Parathyroid adenoma (tissue), 2 donors: ENCODE results near the gene RASEF.

Experiments used
- H2AFZ ChIP-seq: fragments of 300-600 bp; sonication (generic); one replicate; pipeline ENCODE4 v1.7.0; 2017; ENCODE audit warnings: antibody characterized with exemption, mild to moderate bottlenecking
- H3K27ac ChIP-seq: fragments of 300-600 bp; sonication (generic); one replicate; pipeline ENCODE4 v1.7.0; 2017
- H3K27me3 ChIP-seq: fragments of 300-600 bp; sonication (generic); one replicate; pipeline ENCODE4 v1.7.0; 2017; ENCODE audit warnings: low read length; ENCODE audit not compliant: control insufficient read depth, insufficient read depth
- H3K36me3 ChIP-seq: fragments of 300-600 bp; sonication (generic); one replicate; pipeline ENCODE4 v1.7.0; 2017; ENCODE audit warnings: low read length; ENCODE audit not compliant: control insufficient read depth, insufficient read depth
- H3K4me1 ChIP-seq: fragments of 300-600 bp; sonication (generic); one replicate; pipeline ENCODE4 v1.7.0; 2017; ENCODE audit warnings: control low read depth
- H3K4me2 ChIP-seq: fragments of 300-600 bp; sonication (generic); one replicate; pipeline ENCODE4 v1.7.0; 2017; ENCODE audit warnings: low read length
- H3K4me3 ChIP-seq: fragments of 300-600 bp; sonication (generic); one replicate; pipeline ENCODE4 v1.7.0; 2017; ENCODE audit warnings: low read depth, low read length
- H3K79me2 ChIP-seq: fragments of 300-600 bp; sonication (generic); one replicate; pipeline ENCODE4 v1.7.0; 2017; ENCODE audit warnings: control low read depth
- H3K9ac ChIP-seq: fragments of 300-600 bp; sonication (generic); one replicate; pipeline ENCODE4 v1.7.0; 2017; ENCODE audit warnings: mild to moderate bottlenecking
- H3K9me3 ChIP-seq: fragments of 300-600 bp; sonication (generic); one replicate; pipeline ENCODE4 v1.7.0; 2017; ENCODE audit warnings: low read length; ENCODE audit not compliant: control insufficient read depth
- TF ChIP-seq, protein P1 (sequence below): fragments of 300-600 bp; sonication (generic); IDR thresholded peaks from one replicate; pipeline ENCODE4 v1.7.0; 2017; ENCODE audit warnings: antibody characterized with exemption, mild to moderate bottlenecking
- donor health status: primary hyperparathyroidism.

The RASEF gene

GRCh38 chr9:82989929-82990328 lies 73.0 kb downstream of the RASEF start:
- Histone ChIP-seq H3K27me3 (no peaks in the 10 kb centered on the region), H3K4me3 (no peak overlapping the region), H3K9ac (no peak overlapping the region), H3K27ac (no peak overlapping the region), H3K36me3 (no peaks in the 10 kb centered on the region), H3K9me3 (no peaks in the 10 kb centered on the region), H3K79me2 (no peaks in the 10 kb centered on the region), H3K4me2 (no peak overlapping the region), H3K4me1 (no peaks in the 10 kb centered on the region), H2AFZ (no peak overlapping the region)
- TF ChIP-seq, protein P1, sequence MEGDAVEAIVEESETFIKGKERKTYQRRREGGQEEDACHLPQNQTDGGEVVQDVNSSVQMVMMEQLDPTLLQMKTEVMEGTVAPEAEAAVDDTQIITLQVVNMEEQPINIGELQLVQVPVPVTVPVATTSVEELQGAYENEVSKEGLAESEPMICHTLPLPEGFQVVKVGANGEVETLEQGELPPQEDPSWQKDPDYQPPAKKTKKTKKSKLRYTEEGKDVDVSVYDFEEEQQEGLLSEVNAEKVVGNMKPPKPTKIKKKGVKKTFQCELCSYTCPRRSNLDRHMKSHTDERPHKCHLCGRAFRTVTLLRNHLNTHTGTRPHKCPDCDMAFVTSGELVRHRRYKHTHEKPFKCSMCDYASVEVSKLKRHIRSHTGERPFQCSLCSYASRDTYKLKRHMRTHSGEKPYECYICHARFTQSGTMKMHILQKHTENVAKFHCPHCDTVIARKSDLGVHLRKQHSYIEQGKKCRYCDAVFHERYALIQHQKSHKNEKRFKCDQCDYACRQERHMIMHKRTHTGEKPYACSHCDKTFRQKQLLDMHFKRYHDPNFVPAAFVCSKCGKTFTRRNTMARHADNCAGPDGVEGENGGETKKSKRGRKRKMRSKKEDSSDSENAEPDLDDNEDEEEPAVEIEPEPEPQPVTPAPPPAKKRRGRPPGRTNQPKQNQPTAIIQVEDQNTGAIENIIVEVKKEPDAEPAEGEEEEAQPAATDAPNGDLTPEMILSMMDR, result no peak

- no peaks in the 10 kb centered on the region for H3K27me3 ChIP-seq
- no peak overlapping the region for H3K4me3 ChIP-seq
- no peaks in the 10 kb centered on the region for H3K36me3 ChIP-seq
- no peak overlapping the region for H3K9ac ChIP-seq
- no peaks in the 10 kb centered on the region for H3K4me1 ChIP-seq
- H2AFZ ChIP-seq, result no peak overlapping the region
- no peaks in the 10 kb centered on the region for H3K9me3 ChIP-seq
- no peak overlapping the region for H3K4me2 ChIP-seq
- no peak overlapping the region for H3K27ac ChIP-seq
- no peaks in the 10 kb centered on the region for H3K79me2 ChIP-seq
- TF ChIP-seq, protein P1, result no peak
These were observed 74.5 kb downstream of the RASEF start for GRCh38 chr9:82988488-82988887.

DNA sequence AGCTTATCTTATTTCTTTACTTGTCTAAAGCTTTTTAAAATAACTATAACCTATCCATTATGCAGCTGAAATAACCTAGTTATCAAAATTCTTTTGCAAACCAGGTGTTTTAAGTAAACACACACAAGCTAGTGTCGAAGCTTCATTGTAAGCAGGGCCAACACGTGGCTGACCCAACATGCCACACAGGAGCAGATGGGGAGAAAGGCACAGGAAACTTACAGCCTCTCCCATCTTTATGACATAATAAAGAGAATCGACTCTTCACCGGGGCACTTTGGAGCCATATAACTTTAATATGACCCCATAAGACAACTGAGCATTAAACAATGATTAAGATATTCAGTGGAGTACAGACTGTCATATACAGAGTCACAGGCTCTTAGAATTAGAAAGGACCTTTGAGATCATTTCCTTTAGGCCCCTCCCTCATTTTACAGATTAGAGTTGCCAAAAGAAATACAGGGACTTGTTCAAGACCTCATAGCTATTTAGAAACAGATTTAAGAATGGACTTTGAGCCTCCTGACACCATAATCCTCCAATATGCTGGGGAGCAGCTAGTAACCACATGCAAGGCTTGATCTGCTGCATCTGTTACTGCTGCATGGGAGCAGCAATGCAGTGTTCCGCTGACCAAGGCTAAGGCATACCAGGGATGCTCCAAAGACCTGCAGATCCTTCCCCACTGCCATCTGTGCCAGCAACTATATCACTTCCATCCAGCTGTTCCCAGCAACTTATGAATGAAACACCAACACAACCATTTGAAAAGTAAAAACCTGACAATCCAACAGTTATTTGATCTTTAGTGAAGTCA lies 75.4 kb downstream of the RASEF start:
- no peak overlapping the region for H3K4me2 ChIP-seq
- H3K27me3 ChIP-seq, result no peaks in the 10 kb centered on the region
- no peaks in the 10 kb centered on the region for H3K36me3 ChIP-seq
- H3K9ac ChIP-seq, result no peak overlapping the region
- H3K9me3 ChIP-seq, result no peaks in the 10 kb centered on the region
- H2AFZ ChIP-seq, result no peak overlapping the region
- TF ChIP-seq, protein P1, result no peak
- H3K4me3 ChIP-seq, result no peak overlapping the region
- no peaks in the 10 kb centered on the region for H3K4me1 ChIP-seq
- no peak overlapping the region for H3K27ac ChIP-seq
- H3K79me2 ChIP-seq, result no peaks in the 10 kb centered on the region

DNA sequence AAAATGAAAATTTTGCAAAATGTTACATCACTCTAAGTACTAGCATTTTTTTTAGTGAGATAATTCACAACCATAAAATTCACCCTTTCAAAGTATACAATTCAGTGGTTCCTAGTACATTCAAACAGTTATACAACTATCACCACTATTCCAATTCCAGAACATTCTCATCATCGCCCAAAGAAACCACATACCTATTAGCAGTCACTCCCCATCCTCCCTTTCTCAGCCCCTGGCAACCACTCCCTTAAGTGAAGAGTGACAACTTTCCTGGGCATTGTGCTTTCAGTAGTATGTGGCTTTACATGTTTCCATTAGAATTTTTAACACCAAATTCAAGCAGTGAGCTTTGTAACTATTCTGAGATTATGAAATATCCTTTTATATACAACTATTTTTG lies 81.4 kb downstream of the RASEF start:
- no peak overlapping the region for H2AFZ ChIP-seq
- no peaks in the 10 kb centered on the region for H3K4me1 ChIP-seq
- no peak overlapping the region for H3K4me2 ChIP-seq
- no peaks in the 10 kb centered on the region for H3K79me2 ChIP-seq
- no peaks in the 10 kb centered on the region for H3K9me3 ChIP-seq
- H3K27ac ChIP-seq, result no peak overlapping the region
- no peak overlapping the region for H3K9ac ChIP-seq
- TF ChIP-seq, protein P1, result no peak
- no peaks in the 10 kb centered on the region for H3K36me3 ChIP-seq
- no peaks in the 10 kb centered on the region for H3K27me3 ChIP-seq
- no peak overlapping the region for H3K4me3 ChIP-seq

DNA sequence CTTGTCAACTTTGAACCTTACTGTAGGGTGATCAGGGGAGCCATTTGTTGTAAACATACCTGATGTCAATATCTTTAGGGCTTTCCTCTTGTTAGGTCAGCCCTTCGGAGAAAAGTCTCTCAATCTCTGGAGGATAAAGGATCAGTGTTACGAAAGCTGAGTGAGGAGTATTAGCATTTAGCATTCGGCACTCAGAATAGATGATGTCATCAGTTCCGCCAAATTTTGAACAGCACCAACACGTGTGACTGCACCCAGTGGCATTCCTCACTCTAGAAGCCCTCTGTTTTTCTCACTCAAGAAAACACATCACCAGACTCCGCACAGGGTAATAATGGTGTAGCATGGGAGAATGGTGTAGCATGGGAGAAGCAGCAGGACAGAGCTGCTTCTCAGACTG lies 87.8 kb downstream of the RASEF start:
- Histone ChIP-seq H3K27me3 (no peaks in the 10 kb centered on the region), H3K79me2 (no peaks in the 10 kb centered on the region), H3K4me1 (no peaks in the 10 kb centered on the region), H3K27ac (no peak overlapping the region), H3K4me3 (no peak overlapping the region), H3K9me3 (no peaks in the 10 kb centered on the region), H3K4me2 (no peak overlapping the region), H2AFZ (no peak overlapping the region), H3K36me3 (no peaks in the 10 kb centered on the region), H3K9ac (no peak overlapping the region)
- TF ChIP-seq, protein P1, result no peak
